ENCODE results near the gene EDN2. TPM values are rescaled to one million over a fixed set of nuclear protein-coding genes. Genes with fewer than 3 reads are reported as not detected.

EDN2 gene
- total RNA-seq, 3 donors from 2014 or later (not counting 1 experiment from before 2014, with no cell fraction given) = 0.29 to 0.93 (median 0.64) TPM

DNA sequence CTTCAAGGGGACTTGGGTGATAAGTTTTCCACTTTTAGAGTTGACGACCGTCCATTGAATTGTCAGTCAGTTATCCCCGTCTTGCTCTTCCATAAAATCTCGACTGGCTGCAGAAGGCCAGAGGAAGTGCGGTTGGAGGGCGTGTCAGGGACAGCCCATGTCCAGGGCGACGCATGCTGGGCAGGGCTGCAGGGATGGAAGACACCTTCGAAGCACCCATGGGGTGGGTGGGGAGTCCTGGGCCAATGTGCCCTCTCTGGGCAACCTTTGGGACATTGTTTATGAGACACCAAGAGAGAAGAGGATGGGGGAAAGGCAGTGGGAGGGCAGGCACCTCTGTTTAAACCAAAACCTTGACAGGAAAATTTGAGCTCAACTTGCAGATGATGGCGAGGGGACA, 38.6 kb upstream of the EDN2 start:
- no peak for DNase-seq
- intact Hi-C loops (cut with micrococcal nuclease) = no loop called here
- ATAC-seq = no peak
- TF ChIP-seq, protein P1, sequence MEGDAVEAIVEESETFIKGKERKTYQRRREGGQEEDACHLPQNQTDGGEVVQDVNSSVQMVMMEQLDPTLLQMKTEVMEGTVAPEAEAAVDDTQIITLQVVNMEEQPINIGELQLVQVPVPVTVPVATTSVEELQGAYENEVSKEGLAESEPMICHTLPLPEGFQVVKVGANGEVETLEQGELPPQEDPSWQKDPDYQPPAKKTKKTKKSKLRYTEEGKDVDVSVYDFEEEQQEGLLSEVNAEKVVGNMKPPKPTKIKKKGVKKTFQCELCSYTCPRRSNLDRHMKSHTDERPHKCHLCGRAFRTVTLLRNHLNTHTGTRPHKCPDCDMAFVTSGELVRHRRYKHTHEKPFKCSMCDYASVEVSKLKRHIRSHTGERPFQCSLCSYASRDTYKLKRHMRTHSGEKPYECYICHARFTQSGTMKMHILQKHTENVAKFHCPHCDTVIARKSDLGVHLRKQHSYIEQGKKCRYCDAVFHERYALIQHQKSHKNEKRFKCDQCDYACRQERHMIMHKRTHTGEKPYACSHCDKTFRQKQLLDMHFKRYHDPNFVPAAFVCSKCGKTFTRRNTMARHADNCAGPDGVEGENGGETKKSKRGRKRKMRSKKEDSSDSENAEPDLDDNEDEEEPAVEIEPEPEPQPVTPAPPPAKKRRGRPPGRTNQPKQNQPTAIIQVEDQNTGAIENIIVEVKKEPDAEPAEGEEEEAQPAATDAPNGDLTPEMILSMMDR (IDR thresholded peaks at IDR 0.05) = no peak
- no peaks in the 10 kb centered on the region for H3K4me1 ChIP-seq (ENCODE audit: control insufficient read depth, insufficient read depth, low read length)
- H3K9me3 ChIP-seq (ENCODE audit: control insufficient read depth, insufficient read depth, low read length) = peaks cover 7% of the 10 kb centered on the region
- no peaks in the 10 kb centered on the region for H3K27me3 ChIP-seq (ENCODE audit: control insufficient read depth, insufficient read depth, low read length)
- Mint-ChIP-seq H3K9me3 (peaks cover 0 to 5% of the 10 kb centered on the region in 2 donors), H3K4me3 (no peak overlapping the region), H3K27ac (no peak overlapping the region), H3K4me1 (no peaks in the 10 kb centered on the region), H3K36me3 (no peaks in the 10 kb centered on the region), H3K27me3 (ENCODE audit: low read depth in 2 of 2) (no peaks in the 10 kb centered on the region)
- H3K4me3 ChIP-seq (ENCODE audit: low read length) = no peak overlapping the region
- H3K36me3 ChIP-seq (ENCODE audit: control insufficient read depth, insufficient read depth, low read length) = peaks cover 3% of the 10 kb centered on the region
- H3K27ac ChIP-seq (ENCODE audit: low read length) = no peak overlapping the region
- WGBS (ENCODE audit: insufficient coverage) = 84% methylated on average over 10 of the region's 10 CpGs

DNA sequence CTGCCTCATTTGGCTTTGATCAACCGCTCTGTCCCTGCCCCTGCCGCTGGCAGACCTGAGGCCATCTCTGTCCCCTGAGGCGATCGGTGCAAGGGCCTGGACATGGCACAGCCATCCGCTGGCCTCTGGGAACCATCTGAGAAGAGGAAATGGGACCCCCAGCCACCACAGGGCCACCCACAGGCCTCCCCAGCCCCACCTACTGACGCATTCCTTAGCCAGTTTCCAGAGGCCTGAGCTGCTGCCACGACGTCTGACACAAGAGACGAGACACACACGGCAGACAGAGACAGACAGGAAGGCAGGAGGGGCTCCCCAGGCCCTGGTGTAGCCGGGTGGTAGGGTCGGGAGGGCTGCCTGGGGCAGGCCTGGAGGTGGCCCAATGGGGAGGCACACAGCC, 37.3 kb upstream of the EDN2 start:
- no peaks in the 10 kb centered on the region for H3K27me3 Mint-ChIP-seq (ENCODE audit: low read depth in 2 of 2)
- Histone ChIP-seq H3K36me3 (ENCODE audit: control insufficient read depth, insufficient read depth, low read length) (peaks cover 3% of the 10 kb centered on the region), H3K27ac (ENCODE audit: low read length) (no peak overlapping the region), H3K4me3 (ENCODE audit: low read length) (no peak overlapping the region), H3K9me3 (ENCODE audit: control insufficient read depth, insufficient read depth, low read length) (no peaks in the 10 kb centered on the region), H3K27me3 (ENCODE audit: control insufficient read depth, insufficient read depth, low read length) (no peaks in the 10 kb centered on the region), H3K4me1 (ENCODE audit: control insufficient read depth, insufficient read depth, low read length) (peaks cover 3% of the 10 kb centered on the region)
- DNase-seq (no peak), ATAC-seq (no peak)
- H3K36me3 Mint-ChIP-seq = no peaks in the 10 kb centered on the region
- peaks cover 3% of the 10 kb centered on the region in 2 donors for H3K4me1 Mint-ChIP-seq
- no peak overlapping the region for H3K27ac Mint-ChIP-seq
- no peak overlapping the region for H3K4me3 Mint-ChIP-seq
- whole genome bisulfite sequencing (ENCODE audit: insufficient coverage) = 90% methylated on average over 12 of the region's 12 CpGs
- intact Hi-C loops (cut with micrococcal nuclease) = no loop called here
- H3K9me3 Mint-ChIP-seq = peaks cover 0 to 2% of the 10 kb centered on the region in 2 donors
- TF ChIP-seq, protein P1 (IDR thresholded peaks at IDR 0.05) = no peak

DNA sequence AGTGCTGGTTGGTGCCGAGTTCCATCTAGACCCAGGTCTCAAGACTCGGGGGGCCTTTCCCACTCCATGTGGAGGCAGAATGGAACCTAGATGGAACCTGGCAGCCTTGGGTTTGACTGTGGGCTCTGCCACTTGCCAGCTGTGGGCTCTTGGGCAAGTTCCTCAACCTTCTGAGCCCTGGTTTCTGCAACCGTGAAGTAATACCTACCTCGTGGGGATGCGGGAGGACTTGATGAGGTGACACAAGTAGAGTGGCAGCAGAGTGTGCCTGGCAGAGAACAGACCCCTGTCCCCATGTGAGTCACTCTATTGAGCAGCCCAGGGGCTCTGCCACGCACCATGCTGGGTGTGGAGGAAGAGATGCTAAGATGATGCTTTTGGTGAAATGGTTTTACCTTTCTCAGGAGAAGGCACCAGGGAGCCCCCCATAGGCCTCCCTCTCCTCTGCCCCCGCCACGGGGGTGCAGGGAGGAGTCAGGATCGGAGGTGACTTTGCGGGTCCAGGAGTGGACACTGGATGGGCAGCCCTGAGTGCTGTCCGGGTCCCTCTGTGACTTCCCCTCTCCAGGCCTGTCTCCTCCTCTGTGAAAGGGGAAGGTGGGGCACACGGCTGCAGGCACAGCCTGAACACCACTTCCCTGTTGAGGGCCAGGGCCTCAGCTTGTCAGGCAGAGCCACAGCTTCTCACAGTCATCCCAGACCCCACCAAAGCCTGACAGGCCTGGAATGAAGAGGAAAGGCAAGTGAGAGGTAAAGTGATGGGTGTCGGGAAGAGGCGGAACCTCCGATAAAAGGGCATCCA, 36.7 kb upstream of the EDN2 start:
- DNase-seq = no peak

More for the DNA sequence above, 36.7 kb upstream of the EDN2 start:
- Histone ChIP-seq H3K27ac (ENCODE audit: low read length) (no peak overlapping the region), H3K9me3 (ENCODE audit: control insufficient read depth, insufficient read depth, low read length) (no peaks in the 10 kb centered on the region), H3K4me1 (ENCODE audit: control insufficient read depth, insufficient read depth, low read length) (peaks cover 9% of the 10 kb centered on the region), H3K27me3 (ENCODE audit: control insufficient read depth, insufficient read depth, low read length) (no peaks in the 10 kb centered on the region), H3K4me3 (ENCODE audit: low read length) (no peak overlapping the region), H3K36me3 (ENCODE audit: control insufficient read depth, insufficient read depth, low read length) (peaks cover 3% of the 10 kb centered on the region)
- Mint-ChIP-seq H3K4me1 (peaks cover 9% of the 10 kb centered on the region in 2 donors), H3K4me3 (no peak overlapping the region), H3K27me3 (ENCODE audit: low read depth in 2 of 2) (no peaks in the 10 kb centered on the region), H3K27ac (no peak overlapping the region), H3K36me3 (no peaks in the 10 kb centered on the region), H3K9me3 (no peaks in the 10 kb centered on the region)
- intact Hi-C loops (cut with micrococcal nuclease) = no loop called here
- 81% methylated on average over 15 of the region's 15 CpGs for WGBS (ENCODE audit: insufficient coverage)
- TF ChIP-seq, protein P1 (IDR thresholded peaks at IDR 0.05) = no peak
- ATAC-seq = no peak
